Peyer's patch (tissue), 4 donors: Measurements from ENCODE around the gene KRT23. TPM values are rescaled to one million over a fixed set of nuclear protein-coding genes. Genes with fewer than 3 reads are reported as not detected.

Experiments used
- DNase-seq, 3 donors: peaks; one replicate each; pipeline ENCODE4 v3.0.0-alpha.2; 2017 to 2019
- H3K27ac ChIP-seq, 4 donors: fragments of 200-600 bp; sonication (generic); one replicate each; pipeline ENCODE4 v1.5.1; 2016 to 2019
- H3K27me3 ChIP-seq, 2 donors: fragments of 200-600 bp; sonication (generic); one replicate each; pipeline ENCODE4 v1.5.1; 2019
- H3K36me3 ChIP-seq, 3 donors: fragments of 200-600 bp; sonication (generic); one replicate each; pipeline ENCODE4 v1.5.1; 2016 to 2019
- H3K4me1 ChIP-seq, 4 donors: fragments of 200-600 bp; sonication (generic); one replicate each; pipeline ENCODE4 v1.5.1; 2016 to 2019
- H3K4me3 ChIP-seq, 4 donors: fragments of 200-600 bp; sonication (generic); 1 replicate in 3 of 4; 2 replicates in 1 of 4; pipeline ENCODE4 v1.5.1; 2016 to 2019; ENCODE audit warnings: mild to moderate bottlenecking in 1 of 4
- H3K9me3 ChIP-seq, 4 donors: fragments of 200-600 bp; sonication (generic); one replicate each; pipeline ENCODE4 v1.5.1; 2016 to 2019; ENCODE audit warnings: mild to moderate bottlenecking in 1 of 4
- POLR2A ChIP-seq, 2 donors: fragments of 450-650 bp; IDR thresholded peaks; one replicate each; pipeline ENCODE4 v1.5.1; 2017; ENCODE audit warnings: antibody characterized with exemption in 2 of 2, mild to moderate bottlenecking in 2 of 2, moderate library complexity in 2 of 2
- total RNA-seq, 4 donors: library from RNA; depleted of rRNA; stranded (reverse); fragments of >200 nt; gene quantifications; one replicate each; pipeline ENCODE4 v1.1.0, GENCODE V29; 2016
- TF ChIP-seq, protein P1 (sequence below), 6 experiments: fragments of 450-650 bp in 4 of 6; fragments of 200-600 bp in 2 of 6; sonication (generic) in 1 of 6; IDR thresholded peaks; one replicate each; pipeline ENCODE4 v1.5.1; 2017 to 2019; ENCODE audit warnings: antibody characterized with exemption in 6 of 6, mild to moderate bottlenecking in 3 of 6, moderate library complexity in 1 of 6

Gene KRT23
- total RNA-seq, 4 donors from 2014 or later: 1.1 to 2.5 TPM; not detected in 2

DNA sequence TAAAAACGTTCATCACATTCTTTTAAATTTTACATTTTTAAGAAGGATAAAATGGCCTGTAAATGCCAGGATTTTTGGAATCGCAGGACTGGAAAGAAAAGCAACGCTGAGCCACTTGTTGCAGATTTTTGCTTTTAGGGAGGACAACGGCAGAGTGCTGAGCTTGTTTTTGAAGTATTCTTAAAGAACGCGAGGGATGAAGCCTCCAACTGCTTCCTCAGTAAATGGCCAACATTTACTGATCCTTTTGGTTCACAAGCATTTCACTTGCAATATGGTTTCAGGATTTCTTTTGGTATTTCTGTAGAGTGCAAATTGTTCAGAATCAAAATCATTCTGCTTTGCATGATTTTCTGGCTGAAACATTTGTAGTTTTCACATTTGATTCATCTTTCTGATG is 2.8 kb upstream of the KRT23 start:
- Histone ChIP-seq H3K27ac (no peak overlapping the region), H3K27me3 (no peaks in the 10 kb centered on the region), H3K4me1 (no peaks in the 10 kb centered on the region), H3K36me3 (no peaks in the 10 kb centered on the region), H3K9me3 (no peaks in the 10 kb centered on the region), H3K4me3 (no peak overlapping the region)
- TF ChIP-seq POLR2A (IDR thresholded peaks at IDR 0.05): no peak
- TF ChIP-seq, protein P1, sequence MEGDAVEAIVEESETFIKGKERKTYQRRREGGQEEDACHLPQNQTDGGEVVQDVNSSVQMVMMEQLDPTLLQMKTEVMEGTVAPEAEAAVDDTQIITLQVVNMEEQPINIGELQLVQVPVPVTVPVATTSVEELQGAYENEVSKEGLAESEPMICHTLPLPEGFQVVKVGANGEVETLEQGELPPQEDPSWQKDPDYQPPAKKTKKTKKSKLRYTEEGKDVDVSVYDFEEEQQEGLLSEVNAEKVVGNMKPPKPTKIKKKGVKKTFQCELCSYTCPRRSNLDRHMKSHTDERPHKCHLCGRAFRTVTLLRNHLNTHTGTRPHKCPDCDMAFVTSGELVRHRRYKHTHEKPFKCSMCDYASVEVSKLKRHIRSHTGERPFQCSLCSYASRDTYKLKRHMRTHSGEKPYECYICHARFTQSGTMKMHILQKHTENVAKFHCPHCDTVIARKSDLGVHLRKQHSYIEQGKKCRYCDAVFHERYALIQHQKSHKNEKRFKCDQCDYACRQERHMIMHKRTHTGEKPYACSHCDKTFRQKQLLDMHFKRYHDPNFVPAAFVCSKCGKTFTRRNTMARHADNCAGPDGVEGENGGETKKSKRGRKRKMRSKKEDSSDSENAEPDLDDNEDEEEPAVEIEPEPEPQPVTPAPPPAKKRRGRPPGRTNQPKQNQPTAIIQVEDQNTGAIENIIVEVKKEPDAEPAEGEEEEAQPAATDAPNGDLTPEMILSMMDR (IDR thresholded peaks at IDR 0.05): no peak
- DNase-seq: no peak

DNA sequence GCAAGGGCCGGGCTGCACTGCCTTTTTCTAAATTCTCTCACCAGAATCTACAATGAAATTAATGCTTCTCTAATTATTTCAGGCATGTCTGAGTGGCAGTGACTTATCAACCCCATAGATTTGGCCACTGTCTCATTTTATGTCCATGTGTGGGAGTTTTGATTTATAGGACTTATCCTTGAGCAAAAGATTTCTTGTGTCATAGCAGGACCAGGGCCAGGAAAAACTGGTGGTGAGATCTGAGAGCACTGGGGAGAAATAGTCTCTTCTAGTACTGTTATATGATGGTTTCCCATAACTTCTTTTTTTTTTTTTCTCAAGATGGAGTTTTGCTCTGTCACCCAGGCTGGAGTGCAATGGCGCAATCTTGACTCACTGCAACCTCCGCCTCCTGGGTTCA is 1.5 kb upstream of the KRT23 start:
- Histone ChIP-seq H3K4me3 (no peak overlapping the region), H3K9me3 (no peaks in the 10 kb centered on the region), H3K27me3 (no peaks in the 10 kb centered on the region), H3K36me3 (no peaks in the 10 kb centered on the region), H3K4me1 (no peaks in the 10 kb centered on the region), H3K27ac (no peak overlapping the region)
- no peak for DNase-seq
- TF ChIP-seq POLR2A (IDR thresholded peaks at IDR 0.05): no peak
- TF ChIP-seq, protein P1 (IDR thresholded peaks at IDR 0.05): no peak

DNA sequence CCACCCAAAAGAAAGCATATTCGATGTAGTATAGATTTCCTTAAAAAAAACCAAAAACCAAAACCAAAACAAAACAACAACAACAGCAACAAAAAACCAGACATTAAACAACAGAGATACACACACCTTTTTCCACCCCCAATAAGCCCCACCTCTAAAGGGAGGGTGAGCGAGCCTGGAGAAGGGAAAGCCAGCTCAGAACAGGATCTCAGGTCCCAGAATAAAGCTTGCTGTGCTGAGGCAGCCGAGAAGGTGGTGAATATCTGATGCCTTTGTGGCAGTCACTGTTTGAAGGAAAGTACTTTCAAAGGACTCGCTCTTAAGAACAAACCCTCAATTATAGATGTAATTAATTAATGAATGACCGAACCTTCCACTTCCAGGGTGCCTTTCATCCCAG is 470 bp downstream of the KRT23 start:
- Histone ChIP-seq H3K36me3 (no peaks in the 10 kb centered on the region), H3K4me1 (no peaks in the 10 kb centered on the region), H3K9me3 (no peaks in the 10 kb centered on the region), H3K4me3 (no peak overlapping the region), H3K27me3 (no peaks in the 10 kb centered on the region), H3K27ac (no peak overlapping the region)
- no peak for TF ChIP-seq POLR2A (IDR thresholded peaks at IDR 0.05)
- TF ChIP-seq, protein P1 (IDR thresholded peaks at IDR 0.05): no peak
- no peak for DNase-seq

DNA sequence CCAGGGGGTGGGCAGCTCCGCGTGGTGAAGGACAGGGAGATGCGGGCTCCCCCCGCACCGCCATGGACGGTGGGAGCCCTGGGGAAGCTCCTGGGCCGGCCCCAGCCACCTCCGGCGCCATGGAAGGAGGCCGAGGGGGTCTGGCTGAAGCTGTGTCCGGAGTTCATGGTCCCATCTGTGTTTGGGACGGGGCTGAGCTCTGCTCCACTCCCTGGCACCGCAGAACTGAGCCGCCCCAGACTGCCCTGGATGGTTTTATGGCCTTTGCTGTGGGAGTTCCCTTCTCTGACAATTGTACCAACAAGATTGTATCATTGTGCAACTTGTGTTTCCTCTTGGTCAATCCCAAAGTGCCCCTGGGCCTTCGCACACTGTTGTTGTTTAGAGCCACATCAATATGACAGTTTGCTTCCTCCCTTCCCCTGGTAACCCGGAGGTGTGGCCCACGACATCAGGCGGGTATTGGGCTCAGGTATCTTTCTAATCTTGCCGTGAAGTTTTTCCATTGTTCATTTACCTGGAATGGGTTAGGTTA is 942 bp downstream of the KRT23 start:
- H3K9me3 ChIP-seq: no peaks in the 10 kb centered on the region
- no peak overlapping the region for H3K27ac ChIP-seq
- H3K4me3 ChIP-seq: no peak overlapping the region
- H3K36me3 ChIP-seq: no peaks in the 10 kb centered on the region
- no peak for TF ChIP-seq POLR2A (IDR thresholded peaks at IDR 0.05)
- TF ChIP-seq, protein P1 (IDR thresholded peaks at IDR 0.05): no peak
- no peaks in the 10 kb centered on the region for H3K27me3 ChIP-seq
- H3K4me1 ChIP-seq: no peaks in the 10 kb centered on the region
- no peak for DNase-seq

DNA sequence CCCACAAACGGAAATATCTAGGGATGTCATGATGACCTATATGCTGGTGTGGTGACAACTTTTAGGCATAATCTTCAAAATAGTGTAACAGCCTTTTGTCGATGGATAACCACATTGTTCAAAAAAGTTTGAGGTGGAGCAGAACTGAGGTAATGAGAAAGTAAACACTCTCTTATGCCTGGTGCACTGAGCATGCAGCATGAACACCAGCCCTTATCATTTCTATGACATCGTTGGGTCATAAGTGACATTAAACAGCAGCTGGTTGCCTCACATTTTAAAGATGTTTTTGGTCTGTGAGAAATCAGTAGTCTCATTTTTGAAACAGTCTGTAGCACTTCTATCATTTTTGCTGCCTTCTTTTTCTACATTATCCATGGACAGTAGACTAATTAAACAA is 1.8 kb downstream of the KRT23 start:
- Histone ChIP-seq H3K27ac (no peak overlapping the region), H3K36me3 (no peaks in the 10 kb centered on the region), H3K4me3 (no peak overlapping the region), H3K27me3 (no peaks in the 10 kb centered on the region), H3K9me3 (no peaks in the 10 kb centered on the region), H3K4me1 (no peaks in the 10 kb centered on the region)
- DNase-seq: no peak
- TF ChIP-seq, protein P1 (IDR thresholded peaks at IDR 0.05): no peak
- no peak for TF ChIP-seq POLR2A (IDR thresholded peaks at IDR 0.05)

DNA sequence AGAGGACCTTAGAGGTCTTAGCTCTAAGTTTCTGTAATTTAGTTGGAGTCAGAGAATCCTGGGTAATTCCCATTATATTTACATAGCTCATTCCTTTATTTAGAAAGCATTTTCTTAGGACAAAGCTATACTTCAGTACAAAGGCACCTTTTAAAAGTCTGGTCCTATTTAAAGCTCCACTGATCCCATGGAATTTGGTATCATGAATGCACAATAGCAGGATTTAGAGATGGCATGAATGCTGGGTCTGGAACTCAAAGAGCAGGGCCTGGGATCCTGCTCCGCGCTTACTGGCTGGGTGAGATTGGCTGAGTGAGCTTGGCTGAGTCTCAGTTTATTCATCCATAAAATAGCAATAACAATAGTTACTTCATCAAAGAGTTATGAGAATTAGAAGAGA is 4.8 kb downstream of the KRT23 start:
- no peaks in the 10 kb centered on the region for H3K9me3 ChIP-seq
- no peak for TF ChIP-seq POLR2A (IDR thresholded peaks at IDR 0.05)
- H3K27me3 ChIP-seq: no peaks in the 10 kb centered on the region
- H3K36me3 ChIP-seq: no peaks in the 10 kb centered on the region
- H3K4me3 ChIP-seq: no peak overlapping the region
- no peak overlapping the region for H3K27ac ChIP-seq
- H3K4me1 ChIP-seq: no peaks in the 10 kb centered on the region
- DNase-seq: no peak
